Neural cell (in vitro differentiated cells): ENCODE measurements around the gene SVEP1. TPM values are rescaled to one million over a fixed set of nuclear protein-coding genes. Genes with fewer than 3 reads are reported as not detected.

Experiments
- H2AFZ ChIP-seq: fragments of 200-600, 300-800 bp; sonication (generic), shearing (Covaris generic); 2 replicates; pipeline ENCODE4 v1.6.0; 2014; ENCODE audit warnings: low read depth, mild to moderate bottlenecking, antibody characterized with exemption, low read length, moderate library complexity
- H3F3A ChIP-seq: fragments of 200-600 bp; shearing (Covaris generic); 2 replicates; pipeline ENCODE4 v1.6.1; 2016; ENCODE audit warnings: mild to moderate bottlenecking, moderate library complexity, mixed read lengths, antibody characterized with exemption, low read length; ENCODE audit not compliant: insufficient read depth, poor library complexity, severe bottlenecking
- H3K27ac ChIP-seq: fragments of 200-600, 300-800 bp; sonication (generic), shearing (Covaris generic); 2 replicates; pipeline ENCODE4 v1.5.1; 2014; ENCODE audit warnings: mild to moderate bottlenecking, low read length, moderate library complexity
- H3K27me3 ChIP-seq: fragments of 300-800, 200-600 bp; sonication (generic), shearing (Covaris generic); 2 replicates; pipeline ENCODE4 v1.6.0; 2014; ENCODE audit warnings: mild to moderate bottlenecking, low read depth, low read length, moderate library complexity; ENCODE audit not compliant: insufficient read depth
- H3K36me3 ChIP-seq: fragments of 300-800, 200-600 bp; sonication (generic), shearing (Covaris generic); 2 replicates; pipeline ENCODE4 v1.5.1; 2014; ENCODE audit warnings: mild to moderate bottlenecking, antibody characterized with exemption, low read length, moderate library complexity; ENCODE audit not compliant: insufficient read depth
- H3K4me2 ChIP-seq: fragments of 300-800, 200-600 bp; sonication (generic), shearing (Covaris generic); 2 replicates; pipeline ENCODE4 v1.6.0; 2014; ENCODE audit warnings: mild to moderate bottlenecking, low read length
- H3K4me3 ChIP-seq: fragments of 300-800, 200-600 bp; sonication (generic), shearing (Covaris generic); 2 replicates; pipeline ENCODE4 v1.5.1; 2014; ENCODE audit warnings: mild to moderate bottlenecking, low read length, moderate library complexity
- H3K79me2 ChIP-seq: fragments of 200-600 bp; shearing (Covaris generic); replicated peaks from 2 replicates; pipeline ENCODE4 v1.6.0; 2014; ENCODE audit warnings: mild to moderate bottlenecking, low read length, moderate library complexity; ENCODE audit not compliant: insufficient read depth
- H3K9ac ChIP-seq: fragments of 300-800, 200-600 bp; sonication (generic), shearing (Covaris generic); 2 replicates; pipeline ENCODE4 v1.6.1; 2016; ENCODE audit warnings: mild to moderate bottlenecking, low read length, mixed read lengths
- H3K9me2 ChIP-seq: fragments of 200-600 bp; shearing (Covaris generic); 2 replicates; pipeline ENCODE4 v1.6.1; 2016; ENCODE audit warnings: mild to moderate bottlenecking, low read length, mixed read lengths; ENCODE audit not compliant: insufficient read depth
- H3K9me3 ChIP-seq: fragments of 200-600, 300-800 bp; sonication (generic), shearing (Covaris generic); 2 replicates; pipeline ENCODE4 v1.6.1; 2016; ENCODE audit warnings: mild to moderate bottlenecking, mixed run types, low read length, moderate library complexity, mixed read lengths
- H4K20me1 ChIP-seq: fragments of 200-600 bp; shearing (Covaris generic); 2 replicates; pipeline ENCODE4 v1.6.1; 2016; ENCODE audit warnings: mild to moderate bottlenecking, mixed run types; ENCODE audit not compliant: insufficient read depth
- EP300 ChIP-seq: fragments of 450-650 bp; conservative IDR thresholded peaks from 2 replicates; pipeline ENCODE4 v1.6.1; 2014; ENCODE audit warnings: antibody characterized with exemption, mild to moderate bottlenecking, moderate library complexity; ENCODE audit not compliant: poor library complexity, severe bottlenecking
- EZH2 ChIP-seq: fragments of 200-600, 300-800 bp; shearing (Covaris generic), sonication (generic); IDR thresholded peaks from 2 replicates; pipeline ENCODE4 v1.6.1; 2014; ENCODE audit warnings: antibody characterized with exemption, low read length, borderline replicate concordance, mild to moderate bottlenecking; ENCODE audit not compliant: insufficient read depth, poor library complexity, severe bottlenecking
- MXI1 ChIP-seq: fragments of 450-650 bp; conservative IDR thresholded peaks from 2 replicates; pipeline ENCODE4 v1.6.1; 2014; ENCODE audit warnings: antibody characterized with exemption, mild to moderate bottlenecking; ENCODE audit not compliant: poor library complexity, severe bottlenecking
- POLR2AphosphoS5 ChIP-seq: IDR thresholded peaks from 2 replicates; pipeline ENCODE4 v1.6.1; 2012
- RAD21 ChIP-seq: fragments of 450-650 bp; conservative IDR thresholded peaks from 2 replicates; pipeline ENCODE4 v1.6.1; 2014; ENCODE audit warnings: antibody characterized with exemption, mild to moderate bottlenecking, moderate library complexity
- SMC3 ChIP-seq: fragments of 450-650 bp; conservative IDR thresholded peaks from 2 replicates; pipeline ENCODE4 v1.6.1; 2014; ENCODE audit warnings: antibody characterized with exemption, mild to moderate bottlenecking, moderate library complexity; ENCODE audit not compliant: poor library complexity
- TAF1 ChIP-seq: IDR thresholded peaks from 2 replicates; pipeline ENCODE4 v1.6.1; 2012; ENCODE audit warnings: low read depth
- polyA plus RNA-seq: library from polyadenylated mRNA; depleted of rRNA; stranded (reverse); fragments of >200 nt; gene quantifications from 2 replicates; pipeline ENCODE4 v1.2.3, GENCODE V29; 2014
- small RNA-seq, 3 experiments: library from RNA; depleted of rRNA; stranded (forward); fragments of <200 nt; gene quantifications; one replicate each; pipeline ENCODE3, GENCODE V24; 2012
- TF ChIP-seq, protein P1 (sequence below): fragments of 450-650 bp; IDR thresholded peaks from 2 replicates; pipeline ENCODE4 v1.5.1; 2014; ENCODE audit warnings: antibody characterized with exemption, mild to moderate bottlenecking, moderate library complexity; ENCODE audit not compliant: poor library complexity, severe bottlenecking
- TF ChIP-seq, protein P2 (sequence below): IDR thresholded peaks from 2 replicates; pipeline ENCODE4 v1.6.1; 2012; ENCODE audit warnings: borderline replicate concordance

The SVEP1 gene
- polyA plus RNA-seq, 1 donor from 2014 or later: 0.10 TPM

DNA sequence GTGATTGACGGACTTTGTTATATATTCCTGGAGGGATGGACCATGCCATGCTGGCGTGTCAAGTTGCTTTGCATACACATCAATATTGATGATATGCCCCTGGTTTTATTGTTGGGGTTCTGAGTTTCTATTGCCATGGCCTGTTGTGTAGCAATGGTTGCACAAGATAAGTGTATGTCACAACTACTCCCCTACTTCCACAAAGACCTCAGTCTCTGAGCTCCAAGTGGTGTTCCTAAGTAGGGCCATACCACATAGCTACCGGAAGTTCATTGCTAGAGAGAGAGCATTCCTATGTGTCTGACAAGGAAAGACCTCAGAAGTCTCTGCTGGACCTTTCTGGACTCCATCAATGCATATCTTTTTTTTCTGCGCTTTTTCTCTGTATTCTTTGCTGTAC is 261.6 kb downstream of the SVEP1 start:
- H3K27me3 ChIP-seq: no peaks in the 10 kb centered on the region
- H3K4me3 ChIP-seq: no peak overlapping the region
- H3K79me2 ChIP-seq: no peaks in the 10 kb centered on the region
- no peaks in the 10 kb centered on the region for H3K9me3 ChIP-seq
- no peaks in the 10 kb centered on the region for H3F3A ChIP-seq
- no peaks in the 10 kb centered on the region for H3K9me2 ChIP-seq
- no peak overlapping the region for H3K27ac ChIP-seq
- no peaks in the 10 kb centered on the region for H4K20me1 ChIP-seq
- no peak overlapping the region for H3K9ac ChIP-seq
- no peaks in the 10 kb centered on the region for H3K36me3 ChIP-seq
- H2AFZ ChIP-seq: no peak overlapping the region
- H3K4me2 ChIP-seq: no peak overlapping the region
- TF ChIP-seq RAD21 (no peak), EP300 (no peak), TAF1 (no peak), POLR2AphosphoS5 (no peak), MXI1 (no peak)
- TF ChIP-seq, protein P1, sequence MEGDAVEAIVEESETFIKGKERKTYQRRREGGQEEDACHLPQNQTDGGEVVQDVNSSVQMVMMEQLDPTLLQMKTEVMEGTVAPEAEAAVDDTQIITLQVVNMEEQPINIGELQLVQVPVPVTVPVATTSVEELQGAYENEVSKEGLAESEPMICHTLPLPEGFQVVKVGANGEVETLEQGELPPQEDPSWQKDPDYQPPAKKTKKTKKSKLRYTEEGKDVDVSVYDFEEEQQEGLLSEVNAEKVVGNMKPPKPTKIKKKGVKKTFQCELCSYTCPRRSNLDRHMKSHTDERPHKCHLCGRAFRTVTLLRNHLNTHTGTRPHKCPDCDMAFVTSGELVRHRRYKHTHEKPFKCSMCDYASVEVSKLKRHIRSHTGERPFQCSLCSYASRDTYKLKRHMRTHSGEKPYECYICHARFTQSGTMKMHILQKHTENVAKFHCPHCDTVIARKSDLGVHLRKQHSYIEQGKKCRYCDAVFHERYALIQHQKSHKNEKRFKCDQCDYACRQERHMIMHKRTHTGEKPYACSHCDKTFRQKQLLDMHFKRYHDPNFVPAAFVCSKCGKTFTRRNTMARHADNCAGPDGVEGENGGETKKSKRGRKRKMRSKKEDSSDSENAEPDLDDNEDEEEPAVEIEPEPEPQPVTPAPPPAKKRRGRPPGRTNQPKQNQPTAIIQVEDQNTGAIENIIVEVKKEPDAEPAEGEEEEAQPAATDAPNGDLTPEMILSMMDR: no peak

DNA sequence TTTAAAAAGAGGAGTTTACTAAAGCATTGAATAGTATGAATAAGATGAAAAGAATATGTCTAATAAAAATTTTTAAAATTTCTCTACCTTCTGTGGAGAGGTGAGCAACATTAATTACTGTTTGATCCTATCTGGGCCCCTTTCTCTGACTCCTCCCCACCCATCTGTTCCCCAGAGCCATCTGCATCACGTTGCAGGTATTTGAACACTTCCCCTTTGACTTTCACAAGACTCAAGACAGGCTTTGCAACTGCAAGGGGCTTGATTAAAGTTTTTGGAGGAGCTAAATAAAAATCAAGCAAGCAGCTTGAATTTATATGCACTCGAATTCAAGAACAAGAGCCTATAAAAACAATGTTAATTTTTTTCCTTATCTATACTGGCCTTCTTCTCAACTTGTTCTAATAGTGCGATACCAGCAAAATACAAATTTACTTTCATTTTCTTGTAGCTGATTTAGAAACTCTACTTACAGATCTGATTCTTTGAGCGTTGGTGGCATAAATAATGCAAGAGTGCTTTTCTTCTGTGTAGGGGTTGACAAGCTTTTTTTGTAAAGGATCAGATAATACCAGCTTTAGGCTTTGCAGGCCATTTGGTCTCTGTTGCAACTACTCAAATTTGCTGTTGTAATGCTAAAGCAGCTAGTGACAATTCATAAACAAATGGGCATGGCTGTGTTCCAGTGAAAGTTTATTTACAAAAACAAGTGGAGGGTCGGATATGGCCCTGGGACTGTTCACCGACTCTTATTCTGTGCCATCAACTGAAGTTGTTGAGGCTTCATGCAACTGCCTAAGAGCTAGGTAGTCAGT is 263.1 kb downstream of the SVEP1 start:
- H3K9me3 ChIP-seq: no peaks in the 10 kb centered on the region
- TF ChIP-seq POLR2AphosphoS5: no peak
- no peak for TF ChIP-seq TAF1
- TF ChIP-seq RAD21: no peak
- no peak for TF ChIP-seq EP300
- no peak for TF ChIP-seq MXI1
- TF ChIP-seq, protein P2, sequence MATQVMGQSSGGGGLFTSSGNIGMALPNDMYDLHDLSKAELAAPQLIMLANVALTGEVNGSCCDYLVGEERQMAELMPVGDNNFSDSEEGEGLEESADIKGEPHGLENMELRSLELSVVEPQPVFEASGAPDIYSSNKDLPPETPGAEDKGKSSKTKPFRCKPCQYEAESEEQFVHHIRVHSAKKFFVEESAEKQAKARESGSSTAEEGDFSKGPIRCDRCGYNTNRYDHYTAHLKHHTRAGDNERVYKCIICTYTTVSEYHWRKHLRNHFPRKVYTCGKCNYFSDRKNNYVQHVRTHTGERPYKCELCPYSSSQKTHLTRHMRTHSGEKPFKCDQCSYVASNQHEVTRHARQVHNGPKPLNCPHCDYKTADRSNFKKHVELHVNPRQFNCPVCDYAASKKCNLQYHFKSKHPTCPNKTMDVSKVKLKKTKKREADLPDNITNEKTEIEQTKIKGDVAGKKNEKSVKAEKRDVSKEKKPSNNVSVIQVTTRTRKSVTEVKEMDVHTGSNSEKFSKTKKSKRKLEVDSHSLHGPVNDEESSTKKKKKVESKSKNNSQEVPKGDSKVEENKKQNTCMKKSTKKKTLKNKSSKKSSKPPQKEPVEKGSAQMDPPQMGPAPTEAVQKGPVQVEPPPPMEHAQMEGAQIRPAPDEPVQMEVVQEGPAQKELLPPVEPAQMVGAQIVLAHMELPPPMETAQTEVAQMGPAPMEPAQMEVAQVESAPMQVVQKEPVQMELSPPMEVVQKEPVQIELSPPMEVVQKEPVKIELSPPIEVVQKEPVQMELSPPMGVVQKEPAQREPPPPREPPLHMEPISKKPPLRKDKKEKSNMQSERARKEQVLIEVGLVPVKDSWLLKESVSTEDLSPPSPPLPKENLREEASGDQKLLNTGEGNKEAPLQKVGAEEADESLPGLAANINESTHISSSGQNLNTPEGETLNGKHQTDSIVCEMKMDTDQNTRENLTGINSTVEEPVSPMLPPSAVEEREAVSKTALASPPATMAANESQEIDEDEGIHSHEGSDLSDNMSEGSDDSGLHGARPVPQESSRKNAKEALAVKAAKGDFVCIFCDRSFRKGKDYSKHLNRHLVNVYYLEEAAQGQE: no peak
- TF ChIP-seq, protein P1: no peak
- no peak for TF ChIP-seq EZH2
- no peak for TF ChIP-seq SMC3
- no peak overlapping the region for H3K9ac ChIP-seq
- H3K27me3 ChIP-seq: no peaks in the 10 kb centered on the region
- no peaks in the 10 kb centered on the region for H3F3A ChIP-seq
- no peak overlapping the region for H3K4me3 ChIP-seq
- H2AFZ ChIP-seq: no peak overlapping the region
- H3K27ac ChIP-seq: no peak overlapping the region
- no peaks in the 10 kb centered on the region for H4K20me1 ChIP-seq
- H3K79me2 ChIP-seq: no peaks in the 10 kb centered on the region
- H3K9me2 ChIP-seq: no peaks in the 10 kb centered on the region
- H3K36me3 ChIP-seq: no peaks in the 10 kb centered on the region
- H3K4me2 ChIP-seq: no peak overlapping the region

Small RNA genes within 50 kb of the gene (small RNA-seq; reads per million reads assigned to genes)
- 0 reads per million in 3 experiments for gene RNU6-1039P

Other genes with a start within 250 kb of the SVEP1 start
- not detected in 2 replicates for gene TXNDC8, start 241.9 kb downstream of the SVEP1 start, polyA plus RNA-seq
- gene MUSK, start 89.0 kb upstream of the SVEP1 start, polyA plus RNA-seq: not detected in 2 replicates